ENCODE measurements around the gene MSANTD2. TPM values are rescaled to one million over a fixed set of nuclear protein-coding genes. Genes with fewer than 3 reads are reported as not detected.
"Not testable (repeated sequence)": the region's sequence is repeated elsewhere in the genome, so short reads cannot be mapped to it uniquely, and the experiment has no call there.

The MSANTD2 gene
- total RNA-seq, 1 donor from 2014 or later: 11.9 TPM

GRCh38 chr11:124770959-124771358 lies 29.2 kb downstream of the MSANTD2 start:
- DNase-seq: not testable (repeated sequence)

- peak; percentile 80 for DNase-seq
These were observed 30.1 kb downstream of the MSANTD2 start for GRCh38 chr11:124769806-124770774.

- no peak for DNase-seq
These were observed 31.3 kb downstream of the MSANTD2 start for GRCh38 chr11:124768914-124769313.

- DNase-seq: no peak
These were observed 34.0 kb downstream of the MSANTD2 start for GRCh38 chr11:124766156-124766555.

- DNase-seq: peak; percentile 93
These were observed 36.9 kb downstream of the MSANTD2 start for GRCh38 chr11:124763156-124763947.

GRCh38 chr11:124762624-124763155 lies 37.5 kb downstream of the MSANTD2 start:
- DNase-seq: peak; percentile 59

GRCh38 chr11:124762105-124762623 lies 38.0 kb downstream of the MSANTD2 start, which contains the start of gene ESAM:
Gene ESAM, minus strand, starts transcription at chr11:124762290. Its CDS starts 136 bp downstream, at chr11:124762154.
- peak; percentile 57 for DNase-seq

- peak; percentile 71 for DNase-seq
These were observed 38.7 kb downstream of the MSANTD2 start for GRCh38 chr11:124761301-124762104.

- no peak for DNase-seq
These were observed 39.4 kb downstream of the MSANTD2 start for GRCh38 chr11:124760806-124761205.

- peak; percentile 63 for DNase-seq
These were observed 40.0 kb downstream of the MSANTD2 start for GRCh38 chr11:124760205-124760652.

- peak; percentile 100 for DNase-seq
These were observed 40.7 kb downstream of the MSANTD2 start for GRCh38 chr11:124759266-124760204.

GRCh38 chr11:124758355-124759265 lies 41.6 kb downstream of the MSANTD2 start:
- peak; percentile 90 for DNase-seq

- no peak for DNase-seq
These were observed 42.9 kb downstream of the MSANTD2 start for GRCh38 chr11:124757320-124757719.

- DNase-seq: no peak
These were observed 43.4 kb downstream of the MSANTD2 start for GRCh38 chr11:124756753-124757227.

- no peak for DNase-seq
These were observed 44.0 kb downstream of the MSANTD2 start for GRCh38 chr11:124756033-124756752.

GRCh38 chr11:124754710-124755109 lies 45.5 kb downstream of the MSANTD2 start:
- DNase-seq: no peak

- DNase-seq: no peak
These were observed 45.9 kb downstream of the MSANTD2 start for GRCh38 chr11:124754309-124754708.

GRCh38 chr11:124753624-124754023 lies 46.6 kb downstream of the MSANTD2 start:
- DNase-seq: no peak

- no peak for DNase-seq
These were observed 47.0 kb downstream of the MSANTD2 start for GRCh38 chr11:124753205-124753604.

All from dermis blood vessel endothelial cell (primary cell).